ENCODE results near the gene PLK1. TPM values are rescaled to one million over a fixed set of nuclear protein-coding genes. Genes with fewer than 3 reads are reported as not detected.

PLK1 gene
- total and polyA plus RNA-seq, 2 experiments from 2014 or later: 5.0 to 13.6 TPM

- Histone ChIP-seq H3K9me3 (ENCODE audit: low read depth) (no peaks in the 10 kb centered on the region), H3K4me2 (no peak overlapping the region), H3K36me3 (replicated peaks; ENCODE audit: insufficient read depth, low read depth) (no peaks in the 10 kb centered on the region), H3K4me3 (no peak overlapping the region), H4K20me1 (ENCODE audit: insufficient read depth, poor library complexity, severe bottlenecking) (no peaks in the 10 kb centered on the region), H2AFZ (no peak overlapping the region), H3K27ac (no peak overlapping the region), H3K4me1 (ENCODE audit: insufficient read depth) (peaks cover 6% of the 10 kb centered on the region), H3K9me2 (replicated peaks; ENCODE audit: insufficient read depth) (no peaks in the 10 kb centered on the region), H3K79me2 (peaks cover 34% of the 10 kb centered on the region), H3K27me3 (no peaks in the 10 kb centered on the region)
- TF ChIP-seq EZH2phosphoT487 (IDR thresholded peaks at IDR 0.05; ENCODE audit: low read depth, severe bottlenecking, unreplicated experiment) (no peak), EZH2 (IDR thresholded peaks at IDR 0.05; ENCODE audit: borderline replicate concordance) (no peak), CTCF (IDR thresholded peaks at IDR 0.05; ENCODE audit: poor library complexity) (no peak)
- 92% methylated on average over 1 of the region's 1 CpG for WGBS (ENCODE audit: low lambda C conversion rate, missing lambda C conversion rate)
- DNase-seq (ENCODE audit: low spot score): no peak
Measured at GRCh38 chr16:23682181-23682580, 3.5 kb downstream of the PLK1 start.

GRCh38 chr16:23683487-23683886, 4.8 kb downstream of the PLK1 start:
- Histone ChIP-seq H3K4me3 (no peak overlapping the region), H3K27ac (no peak overlapping the region), H3K36me3 (replicated peaks; ENCODE audit: insufficient read depth, low read depth) (no peaks in the 10 kb centered on the region), H3K4me2 (no peak overlapping the region), H3K9me3 (ENCODE audit: low read depth) (no peaks in the 10 kb centered on the region), H4K20me1 (ENCODE audit: insufficient read depth, poor library complexity, severe bottlenecking) (no peaks in the 10 kb centered on the region), H3K9me2 (replicated peaks; ENCODE audit: insufficient read depth) (no peaks in the 10 kb centered on the region), H3K4me1 (ENCODE audit: insufficient read depth) (peaks cover 6% of the 10 kb centered on the region), H3K27me3 (no peaks in the 10 kb centered on the region), H3K79me2 (peaks cover 34% of the 10 kb centered on the region), H2AFZ (no peak overlapping the region)
- 100% methylated on average over 3 of the region's 3 CpGs for WGBS (ENCODE audit: low lambda C conversion rate, missing lambda C conversion rate)
- TF ChIP-seq CTCF (IDR thresholded peaks at IDR 0.05; ENCODE audit: poor library complexity): no peak
- TF ChIP-seq EZH2phosphoT487 (IDR thresholded peaks at IDR 0.05; ENCODE audit: low read depth, severe bottlenecking, unreplicated experiment): no peak
- no peak for TF ChIP-seq EZH2 (IDR thresholded peaks at IDR 0.05; ENCODE audit: borderline replicate concordance)
- no peak for DNase-seq (ENCODE audit: low spot score)

GRCh38 chr16:23687034-23687808, 8.5 kb downstream of the PLK1 start:
- no peak overlapping the region for H2AFZ ChIP-seq
- no peaks in the 10 kb centered on the region for H3K4me1 ChIP-seq (ENCODE audit: insufficient read depth)
- H3K79me2 ChIP-seq: peaks cover 3% of the 10 kb centered on the region
- TF ChIP-seq EZH2phosphoT487 (IDR thresholded peaks at IDR 0.05; ENCODE audit: low read depth, severe bottlenecking, unreplicated experiment): no peak
- TF ChIP-seq EZH2 (IDR thresholded peaks at IDR 0.05; ENCODE audit: borderline replicate concordance): no peak
- no peak for TF ChIP-seq CTCF (IDR thresholded peaks at IDR 0.05; ENCODE audit: poor library complexity)
- no peaks in the 10 kb centered on the region for H4K20me1 ChIP-seq (ENCODE audit: insufficient read depth, poor library complexity, severe bottlenecking)
- no peak overlapping the region for H3K4me3 ChIP-seq
- no peak overlapping the region for H3K4me2 ChIP-seq
- no peaks in the 10 kb centered on the region for H3K27me3 ChIP-seq
- DNase-seq (ENCODE audit: low spot score): no peak
- H3K27ac ChIP-seq: no peak overlapping the region
- no peaks in the 10 kb centered on the region for H3K9me3 ChIP-seq (ENCODE audit: low read depth)
- WGBS (ENCODE audit: low lambda C conversion rate, missing lambda C conversion rate): 96% methylated on average over 16 of the region's 16 CpGs
- no peaks in the 10 kb centered on the region for H3K36me3 ChIP-seq (replicated peaks; ENCODE audit: insufficient read depth, low read depth)
- no peaks in the 10 kb centered on the region for H3K9me2 ChIP-seq (replicated peaks; ENCODE audit: insufficient read depth)

All from hepatocyte (in vitro differentiated cells).